Neuronal stem cell (in vitro differentiated cells): ENCODE data around the gene CRBN.

Source experiments
- DNase-seq: peaks from one replicate; pipeline ENCODE4 v3.0.0-alpha.2; 2013; ENCODE audit warnings: low spot score
- H2AFZ ChIP-seq: one replicate; pipeline ENCODE4 v1.6.1; 2013; ENCODE audit warnings: mild to moderate bottlenecking, low read length, inconsistent platforms
- H2AK5ac ChIP-seq: 2 replicates; pipeline ENCODE4 v1.6.1; 2013; ENCODE audit warnings: low read depth, mild to moderate bottlenecking, inconsistent platforms, low read length, moderate library complexity, mixed read lengths
- H2BK120ac ChIP-seq: 2 replicates; pipeline ENCODE4 v1.6.1; 2013; ENCODE audit warnings: low read depth, mild to moderate bottlenecking, inconsistent platforms, low read length, moderate library complexity, mixed read lengths
- H2BK12ac ChIP-seq: one replicate; pipeline ENCODE4 v1.6.1; 2013; ENCODE audit warnings: low read length, inconsistent platforms
- H2BK15ac ChIP-seq: 2 replicates; pipeline ENCODE4 v1.6.1; 2013; ENCODE audit warnings: mild to moderate bottlenecking, low read length, inconsistent platforms, mixed read lengths
- H2BK5ac ChIP-seq: one replicate; pipeline ENCODE4 v1.6.1; 2013; ENCODE audit warnings: inconsistent platforms, mild to moderate bottlenecking, low read length, moderate library complexity
- H3K14ac ChIP-seq: one replicate; pipeline ENCODE4 v1.6.1; 2013; ENCODE audit warnings: low read length, inconsistent platforms
- H3K18ac ChIP-seq: 2 replicates; pipeline ENCODE4 v1.6.1; 2013; ENCODE audit warnings: low read length, inconsistent platforms
- H3K23ac ChIP-seq: 2 replicates; pipeline ENCODE4 v1.6.1; 2013; ENCODE audit warnings: low read depth, mild to moderate bottlenecking, mixed read lengths, low read length, inconsistent platforms; ENCODE audit not compliant: poor library complexity
- H3K27ac ChIP-seq: replicated peaks from 3 replicates; pipeline ENCODE4 v1.5.1; 2013; ENCODE audit warnings: low read length, inconsistent platforms
- H3K27me3 ChIP-seq, 3 experiments: 2 replicates each; pipeline ENCODE4 v1.6.1; 2013; ENCODE audit warnings: low read length in 3 of 3, mild to moderate bottlenecking in 2 of 3, inconsistent platforms in 1 of 3, low read depth in 1 of 3, mixed read lengths in 1 of 3, moderate library complexity in 1 of 3; ENCODE audit not compliant: control insufficient read depth in 3 of 3, insufficient read depth in 3 of 3
- H3K36me3 ChIP-seq, 2 donors: replicated peaks in 1 of 2; 2 replicates each; pipeline ENCODE4 v1.6.1; 2013; ENCODE audit warnings: low read length in 2 of 2; ENCODE audit not compliant: control insufficient read depth in 2 of 2, insufficient read depth in 2 of 2
- H3K4ac ChIP-seq: 2 replicates; pipeline ENCODE4 v1.6.1; 2013; ENCODE audit warnings: inconsistent platforms, mild to moderate bottlenecking, low read length, moderate library complexity
- H3K4me1 ChIP-seq, 2 donors: 1 replicate in 1 of 2; 2 replicates in 1 of 2; pipeline ENCODE4 v1.6.1; 2013; ENCODE audit warnings: low read length in 2 of 2, low read depth in 1 of 2; ENCODE audit not compliant: control insufficient read depth in 2 of 2, insufficient read depth in 1 of 2
- H3K4me2 ChIP-seq: one replicate; pipeline ENCODE4 v1.6.1; 2013; ENCODE audit warnings: mild to moderate bottlenecking, low read length, inconsistent platforms; ENCODE audit not compliant: insufficient read depth, poor library complexity, severe bottlenecking
- H3K4me3 ChIP-seq, 2 donors: 2 replicates each; pipeline ENCODE4 v1.5.1; 2013; ENCODE audit warnings: low read length in 2 of 2, mild to moderate bottlenecking in 2 of 2, inconsistent platforms in 1 of 2, moderate library complexity in 1 of 2
- H3K79me1 ChIP-seq: one replicate; pipeline ENCODE4 v1.6.1; 2013; ENCODE audit warnings: low read depth, mild to moderate bottlenecking, inconsistent platforms, low read length, moderate library complexity
- H3K9ac ChIP-seq: one replicate; pipeline ENCODE4 v1.6.1; 2013; ENCODE audit warnings: mild to moderate bottlenecking, low read depth, low read length, inconsistent platforms; ENCODE audit not compliant: poor library complexity
- H3K9me3 ChIP-seq, 2 donors: replicated peaks in 1 of 2; 2 replicates each; pipeline versions ENCODE3 to v1.6.1; 2013; ENCODE audit warnings: low read length in 2 of 2, mild to moderate bottlenecking in 2 of 2, inconsistent platforms in 1 of 2, low read depth in 1 of 2, mixed read lengths in 1 of 2, moderate library complexity in 1 of 2; ENCODE audit not compliant: control insufficient read depth in 2 of 2, insufficient read depth in 1 of 2
- H4K8ac ChIP-seq: one replicate; pipeline ENCODE4 v1.6.1; 2013; ENCODE audit warnings: low read depth, mild to moderate bottlenecking, inconsistent platforms, low read length, moderate library complexity
- H4K91ac ChIP-seq: one replicate; pipeline ENCODE4 v1.6.1; 2013; ENCODE audit warnings: low read length, low read depth, mild to moderate bottlenecking, inconsistent platforms; ENCODE audit not compliant: poor library complexity
- WGBS, 2 donors: extraction: QIAGEN DNeasy Blood & Tissue Kit; methylation state at CpG; one replicate each; pipeline ENCODE4 v1.1.7; 2013; ENCODE audit warnings: missing lambda C conversion rate in 2 of 2, mixed read lengths in 1 of 2; ENCODE audit not compliant: insufficient read length in 2 of 2, insufficient replicate concordance in 1 of 2; ENCODE audit errors: extremely low coverage in 2 of 2; 5-methylcytosine and 5-hydroxymethylcytosine counted together

Gene CRBN

DNA sequence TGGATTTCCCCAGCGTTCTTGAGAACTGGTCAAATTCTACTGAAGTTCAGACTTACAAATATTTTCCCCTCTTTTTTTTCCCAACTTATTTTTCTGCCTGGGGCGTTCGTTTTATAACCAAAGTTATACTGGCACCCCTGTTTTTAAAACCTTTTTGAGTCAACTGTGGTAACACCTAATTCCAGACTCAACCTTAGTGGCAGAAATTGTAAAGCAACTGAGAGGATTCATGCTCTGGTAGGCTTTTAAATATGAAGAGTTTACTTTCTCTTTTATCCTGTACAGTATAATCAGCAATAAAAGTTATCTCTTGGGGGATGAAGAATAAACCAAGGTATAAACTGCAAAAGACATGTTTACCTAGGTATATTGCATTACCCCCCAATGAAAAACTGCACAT is 71.6 kb downstream of the CRBN start:
- Histone ChIP-seq H3K14ac (no peak overlapping the region), H3K23ac (no peak overlapping the region), H2AFZ (no peak overlapping the region), H3K27me3 (peaks cover 0 to 3% (median 0%) of the 10 kb centered on the region in 3 experiments), H2AK5ac (no peak overlapping the region), H2BK120ac (no peak overlapping the region), H3K79me1 (peaks cover 2% of the 10 kb centered on the region), H2BK5ac (no peak overlapping the region), H3K18ac (no peak overlapping the region), H2BK15ac (no peak overlapping the region), H3K4me3 (no peak overlapping the region), H3K9me3 (no peaks in the 10 kb centered on the region), H4K8ac (no peak overlapping the region), H3K27ac (no peak overlapping the region), H3K4me2 (no peak overlapping the region), H2BK12ac (no peak overlapping the region), H3K4me1 (no peaks in the 10 kb centered on the region), H3K9ac (no peak overlapping the region), H4K91ac (no peak overlapping the region), H3K36me3 (no peaks in the 10 kb centered on the region), H3K4ac (no peak overlapping the region)
- no peak for DNase-seq
- WGBS, 2 donors: no CpG with 5 or more reads among the region's 3 CpGs

DNA sequence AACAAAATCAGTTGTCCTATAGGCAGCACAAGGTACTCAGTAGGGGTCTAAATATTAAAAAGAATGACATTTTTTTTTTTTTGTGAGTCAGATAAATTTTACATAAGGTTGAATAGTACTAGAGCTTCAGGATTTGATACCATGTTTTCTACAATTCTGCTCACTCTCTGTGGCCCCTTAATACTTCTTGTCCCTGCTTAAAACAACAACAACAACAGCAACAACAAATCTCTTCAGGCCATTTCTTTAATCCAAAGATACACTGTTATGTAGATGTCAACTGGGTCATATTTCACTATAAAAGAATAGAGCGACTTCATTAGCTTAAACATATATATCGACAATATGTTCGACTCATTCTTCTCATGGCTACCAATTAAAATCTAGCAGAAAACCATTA is 72.3 kb downstream of the CRBN start:
- no peak overlapping the region for H2AFZ ChIP-seq
- H3K14ac ChIP-seq: no peak overlapping the region
- H2BK12ac ChIP-seq: no peak overlapping the region
- no peak overlapping the region for H3K27ac ChIP-seq
- H3K9me3 ChIP-seq: no peaks in the 10 kb centered on the region
- H3K18ac ChIP-seq: no peak overlapping the region
- no peak overlapping the region for H4K91ac ChIP-seq
- no peaks in the 10 kb centered on the region for H3K36me3 ChIP-seq
- H4K8ac ChIP-seq: no peak overlapping the region
- no peak overlapping the region for H3K23ac ChIP-seq
- H3K4me3 ChIP-seq: no peak overlapping the region
- peaks cover 0 to 3% (median 0%) of the 10 kb centered on the region in 3 experiments for H3K27me3 ChIP-seq
- no peak overlapping the region for H2AK5ac ChIP-seq
- H3K79me1 ChIP-seq: peaks cover 2% of the 10 kb centered on the region
- no CpG with 5 or more reads among the region's 3 CpGs for WGBS, 2 donors
- H2BK15ac ChIP-seq: no peak overlapping the region
- H3K4ac ChIP-seq: no peak overlapping the region
- no peaks in the 10 kb centered on the region for H3K4me1 ChIP-seq
- no peak for DNase-seq
- no peak overlapping the region for H2BK120ac ChIP-seq
- no peak overlapping the region for H3K9ac ChIP-seq
- no peak overlapping the region for H2BK5ac ChIP-seq
- H3K4me2 ChIP-seq: no peak overlapping the region

DNA sequence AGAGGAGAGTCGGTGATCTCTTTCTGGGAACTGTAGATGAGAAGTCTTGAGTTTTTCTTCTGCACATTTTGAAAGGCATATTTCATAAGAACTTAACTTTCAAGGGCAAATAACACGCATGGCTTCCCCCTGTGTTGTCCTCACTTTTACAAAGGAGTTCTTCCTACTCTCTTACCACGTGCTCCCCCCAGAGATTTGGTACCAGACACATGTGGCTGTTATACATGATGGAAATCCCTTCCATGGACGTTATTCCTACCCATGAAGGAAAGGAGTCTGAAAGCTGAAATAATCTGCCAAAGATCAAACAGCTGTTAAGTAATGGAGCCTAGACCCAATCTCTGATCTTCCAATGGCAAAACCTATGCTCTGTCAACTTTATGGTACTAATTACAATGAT is 73.7 kb downstream of the CRBN start:
- H4K91ac ChIP-seq: no peak overlapping the region
- H3K14ac ChIP-seq: no peak overlapping the region
- no peak overlapping the region for H3K4ac ChIP-seq
- no peak overlapping the region for H2BK5ac ChIP-seq
- WGBS, 2 donors: no CpG with 5 or more reads among the region's 4 CpGs
- H2BK15ac ChIP-seq: no peak overlapping the region
- H3K36me3 ChIP-seq: no peaks in the 10 kb centered on the region
- H3K23ac ChIP-seq: no peak overlapping the region
- no peak overlapping the region for H3K4me3 ChIP-seq
- no peak overlapping the region for H3K27ac ChIP-seq
- peaks cover 2% of the 10 kb centered on the region for H3K79me1 ChIP-seq
- H2AFZ ChIP-seq: no peak overlapping the region
- H2BK120ac ChIP-seq: no peak overlapping the region
- no peaks in the 10 kb centered on the region for H3K9me3 ChIP-seq
- H3K4me1 ChIP-seq: no peaks in the 10 kb centered on the region
- H3K18ac ChIP-seq: no peak overlapping the region
- H2BK12ac ChIP-seq: no peak overlapping the region
- DNase-seq: no peak
- no peak overlapping the region for H4K8ac ChIP-seq
- H2AK5ac ChIP-seq: no peak overlapping the region
- H3K27me3 ChIP-seq: peaks cover 0 to 3% (median 0%) of the 10 kb centered on the region in 3 experiments
- H3K9ac ChIP-seq: no peak overlapping the region
- no peak overlapping the region for H3K4me2 ChIP-seq

DNA sequence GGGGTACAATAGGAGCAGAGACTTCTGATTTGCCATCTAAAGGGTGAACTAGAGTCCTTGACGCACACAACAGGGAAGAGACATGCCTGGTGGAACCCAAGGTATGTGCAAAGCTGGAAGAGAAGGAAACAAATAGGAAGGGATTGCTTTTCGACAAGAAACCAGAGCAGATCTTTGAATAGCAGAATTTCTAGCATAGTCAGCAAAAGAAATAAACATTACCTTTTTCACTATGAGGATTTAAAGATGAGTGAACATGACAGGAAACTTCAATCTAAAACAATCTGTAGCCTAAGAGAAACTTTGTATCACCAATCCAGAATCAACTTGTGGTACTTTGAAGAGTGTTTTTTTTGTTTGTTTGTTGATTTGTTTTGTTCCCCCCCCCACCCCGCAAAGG is 74.2 kb downstream of the CRBN start:
- Histone ChIP-seq H3K14ac (no peak overlapping the region), H3K4me3 (no peak overlapping the region), H3K18ac (no peak overlapping the region), H3K9me3 (no peaks in the 10 kb centered on the region), H3K27ac (no peak overlapping the region), H4K91ac (no peak overlapping the region), H3K4ac (no peak overlapping the region), H2BK15ac (no peak overlapping the region), H2BK120ac (no peak overlapping the region), H2BK5ac (no peak overlapping the region), H2AK5ac (no peak overlapping the region), H3K23ac (no peak overlapping the region), H2AFZ (no peak overlapping the region), H2BK12ac (no peak overlapping the region), H3K4me2 (no peak overlapping the region), H3K4me1 (no peaks in the 10 kb centered on the region), H3K79me1 (peaks cover 2% of the 10 kb centered on the region), H3K36me3 (no peaks in the 10 kb centered on the region), H3K9ac (no peak overlapping the region), H3K27me3 (peaks cover 0 to 3% (median 0%) of the 10 kb centered on the region in 3 experiments), H4K8ac (no peak overlapping the region)
- no peak for DNase-seq
- no CpG with 5 or more reads among the region's 3 CpGs for WGBS, 2 donors
